Measurements from ENCODE around the gene WASHC4.

The WASHC4 gene

GRCh38 chr12:105196090-105196489 lies 88.6 kb downstream of the WASHC4 start:
- Histone ChIP-seq H3K27me3 (ENCODE audit: insufficient read depth, low read length, poor library complexity, severe bottlenecking) (no peaks in the 10 kb centered on the region), H3K4me3 (ENCODE audit: low read length, poor library complexity, severe bottlenecking) (no peak overlapping the region), H3K79me2 (ENCODE audit: insufficient read depth, low read length) (no peaks in the 10 kb centered on the region), H3K9me2 (replicated peaks; ENCODE audit: low read depth, low read length) (no peaks in the 10 kb centered on the region), H3K9me3 (ENCODE audit: insufficient read depth, low read depth, low read length) (no peaks in the 10 kb centered on the region), H3F3A (ENCODE audit: low read depth) (no peaks in the 10 kb centered on the region), H4K20me1 (ENCODE audit: insufficient read depth, low read length, poor library complexity, severe bottlenecking) (no peaks in the 10 kb centered on the region), H3K4me1 (ENCODE audit: insufficient read depth, low read length, poor library complexity, severe bottlenecking) (peaks cover 16% of the 10 kb centered on the region), H3K36me3 (ENCODE audit: insufficient read depth, low read length) (no peaks in the 10 kb centered on the region; the same call in 1 of the 2 replicates), H3K4me2 (ENCODE audit: low read depth, low read length, poor library complexity, severe bottlenecking) (no peak overlapping the region), H3K9ac (ENCODE audit: low read depth, low read length, poor library complexity, severe bottlenecking) (no peak overlapping the region), H2AFZ (ENCODE audit: low read length) (no peak overlapping the region)
- TF ChIP-seq CTCF (conservative IDR thresholded peaks at IDR 0.05; ENCODE audit: low read length) (no peak), EZH2phosphoT487 (IDR thresholded peaks at IDR 0.05; ENCODE audit: borderline replicate concordance) (no peak)

GRCh38 chr12:105198961-105199360 lies 91.4 kb downstream of the WASHC4 start:
- Histone ChIP-seq H3K9ac (ENCODE audit: low read depth, low read length, poor library complexity, severe bottlenecking) (no peak overlapping the region), H3K4me2 (ENCODE audit: low read depth, low read length, poor library complexity, severe bottlenecking) (no peak overlapping the region), H3K36me3 (ENCODE audit: insufficient read depth, low read length) (no peaks in the 10 kb centered on the region; the same call in 1 of the 2 replicates), H3K27me3 (ENCODE audit: insufficient read depth, low read length, poor library complexity, severe bottlenecking) (no peaks in the 10 kb centered on the region), H3K4me3 (ENCODE audit: low read length, poor library complexity, severe bottlenecking) (no peak overlapping the region), H2AFZ (ENCODE audit: low read length) (no peak overlapping the region), H3K79me2 (ENCODE audit: insufficient read depth, low read length) (no peaks in the 10 kb centered on the region), H3K4me1 (ENCODE audit: insufficient read depth, low read length, poor library complexity, severe bottlenecking) (peaks cover 16% of the 10 kb centered on the region), H4K20me1 (ENCODE audit: insufficient read depth, low read length, poor library complexity, severe bottlenecking) (no peaks in the 10 kb centered on the region), H3K9me2 (replicated peaks; ENCODE audit: low read depth, low read length) (no peaks in the 10 kb centered on the region), H3K9me3 (ENCODE audit: insufficient read depth, low read depth, low read length) (no peaks in the 10 kb centered on the region), H3F3A (ENCODE audit: low read depth) (no peaks in the 10 kb centered on the region)
- TF ChIP-seq EZH2phosphoT487 (IDR thresholded peaks at IDR 0.05; ENCODE audit: borderline replicate concordance), result no peak

GRCh38 chr12:105200385-105200784 lies 92.9 kb downstream of the WASHC4 start:
- Histone ChIP-seq H2AFZ (ENCODE audit: low read length) (no peak overlapping the region), H4K20me1 (ENCODE audit: insufficient read depth, low read length, poor library complexity, severe bottlenecking) (no peaks in the 10 kb centered on the region), H3K9ac (ENCODE audit: low read depth, low read length, poor library complexity, severe bottlenecking) (no peak overlapping the region), H3F3A (ENCODE audit: low read depth) (no peaks in the 10 kb centered on the region), H3K4me3 (ENCODE audit: low read length, poor library complexity, severe bottlenecking) (no peak overlapping the region), H3K4me2 (ENCODE audit: low read depth, low read length, poor library complexity, severe bottlenecking) (no peak overlapping the region), H3K4me1 (ENCODE audit: insufficient read depth, low read length, poor library complexity, severe bottlenecking) (peaks cover 16% of the 10 kb centered on the region), H3K79me2 (ENCODE audit: insufficient read depth, low read length) (no peaks in the 10 kb centered on the region), H3K27me3 (ENCODE audit: insufficient read depth, low read length, poor library complexity, severe bottlenecking) (no peaks in the 10 kb centered on the region), H3K36me3 (ENCODE audit: insufficient read depth, low read length) (no peaks in the 10 kb centered on the region; the same call in 1 of the 2 replicates), H3K9me3 (ENCODE audit: insufficient read depth, low read depth, low read length) (no peaks in the 10 kb centered on the region), H3K9me2 (replicated peaks; ENCODE audit: low read depth, low read length) (no peaks in the 10 kb centered on the region)
- no peak for TF ChIP-seq EZH2phosphoT487 (IDR thresholded peaks at IDR 0.05; ENCODE audit: borderline replicate concordance)

GRCh38 chr12:105201299-105201698 lies 93.8 kb downstream of the WASHC4 start:
- Histone ChIP-seq H3K9me3 (ENCODE audit: insufficient read depth, low read depth, low read length) (no peaks in the 10 kb centered on the region), H3K9ac (ENCODE audit: low read depth, low read length, poor library complexity, severe bottlenecking) (no peak overlapping the region), H3K4me1 (ENCODE audit: insufficient read depth, low read length, poor library complexity, severe bottlenecking) (peaks cover 16% of the 10 kb centered on the region), H3K4me3 (ENCODE audit: low read length, poor library complexity, severe bottlenecking) (no peak overlapping the region), H3K4me2 (ENCODE audit: low read depth, low read length, poor library complexity, severe bottlenecking) (no peak overlapping the region), H3K36me3 (ENCODE audit: insufficient read depth, low read length) (no peaks in the 10 kb centered on the region; the same call in 1 of the 2 replicates), H4K20me1 (ENCODE audit: insufficient read depth, low read length, poor library complexity, severe bottlenecking) (no peaks in the 10 kb centered on the region), H3K9me2 (replicated peaks; ENCODE audit: low read depth, low read length) (no peaks in the 10 kb centered on the region), H3K27me3 (ENCODE audit: insufficient read depth, low read length, poor library complexity, severe bottlenecking) (no peaks in the 10 kb centered on the region), H3K79me2 (ENCODE audit: insufficient read depth, low read length) (no peaks in the 10 kb centered on the region), H3F3A (ENCODE audit: low read depth) (no peaks in the 10 kb centered on the region), H2AFZ (ENCODE audit: low read length) (no peak overlapping the region)
- TF ChIP-seq CTCF (conservative IDR thresholded peaks at IDR 0.05; ENCODE audit: low read length), result no peak
- TF ChIP-seq EZH2phosphoT487 (IDR thresholded peaks at IDR 0.05; ENCODE audit: borderline replicate concordance), result no peak
